Measurements from ENCODE around the gene ITPK1. TPM values are rescaled to one million over a fixed set of nuclear protein-coding genes. Genes with fewer than 3 reads are reported as not detected.

Gene ITPK1
- 7.3 and 9.4 TPM in 2 replicates for total RNA-seq

DNA sequence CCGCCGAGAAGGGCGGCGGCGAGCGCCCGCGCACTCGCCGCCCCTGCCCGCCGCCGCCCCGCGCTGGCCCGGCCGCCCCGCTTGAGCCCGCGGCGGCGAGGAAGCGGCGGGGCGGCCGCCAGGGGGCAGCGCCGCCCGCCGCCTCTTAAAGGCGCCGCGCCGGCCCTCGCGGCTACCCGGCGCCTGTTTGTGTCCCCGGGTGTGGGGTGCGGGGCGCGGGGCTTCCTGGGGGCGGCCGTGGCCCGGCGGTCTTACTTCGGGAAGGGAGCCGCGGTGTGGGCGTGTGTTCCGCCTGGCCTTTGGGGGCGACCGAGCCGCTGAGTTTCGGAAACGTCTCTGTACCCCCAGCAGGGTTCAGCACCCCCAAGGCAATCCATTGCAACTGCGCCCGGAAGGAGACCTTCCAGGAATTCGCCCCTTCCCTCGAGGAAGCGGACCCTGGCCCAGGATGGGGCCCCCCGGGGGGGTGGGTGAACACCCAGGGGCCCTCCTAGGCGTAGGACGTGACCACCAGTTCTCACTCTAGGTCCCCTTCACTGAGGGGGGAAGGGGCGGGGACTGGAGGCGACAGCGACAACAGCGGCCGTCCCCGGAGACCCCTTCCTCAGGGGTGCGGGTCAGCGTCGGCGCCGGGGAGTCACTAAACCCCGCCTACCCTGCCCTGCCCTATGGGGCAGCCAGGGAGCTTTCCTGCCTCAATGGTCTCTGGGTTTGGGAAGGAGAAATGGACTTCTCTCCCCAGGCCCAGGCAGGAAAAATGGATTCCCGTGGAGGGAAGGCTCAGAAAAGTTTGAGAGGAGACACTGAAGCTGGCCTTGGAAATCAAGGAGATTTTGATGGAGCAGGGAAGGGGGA is at the start of gene ITPK1:
Gene ITPK1 (minus strand): TSS at position 105 of the 855 bp plus-strand sequence. CDS start 762 bp downstream, outside the sequence.

DNA sequence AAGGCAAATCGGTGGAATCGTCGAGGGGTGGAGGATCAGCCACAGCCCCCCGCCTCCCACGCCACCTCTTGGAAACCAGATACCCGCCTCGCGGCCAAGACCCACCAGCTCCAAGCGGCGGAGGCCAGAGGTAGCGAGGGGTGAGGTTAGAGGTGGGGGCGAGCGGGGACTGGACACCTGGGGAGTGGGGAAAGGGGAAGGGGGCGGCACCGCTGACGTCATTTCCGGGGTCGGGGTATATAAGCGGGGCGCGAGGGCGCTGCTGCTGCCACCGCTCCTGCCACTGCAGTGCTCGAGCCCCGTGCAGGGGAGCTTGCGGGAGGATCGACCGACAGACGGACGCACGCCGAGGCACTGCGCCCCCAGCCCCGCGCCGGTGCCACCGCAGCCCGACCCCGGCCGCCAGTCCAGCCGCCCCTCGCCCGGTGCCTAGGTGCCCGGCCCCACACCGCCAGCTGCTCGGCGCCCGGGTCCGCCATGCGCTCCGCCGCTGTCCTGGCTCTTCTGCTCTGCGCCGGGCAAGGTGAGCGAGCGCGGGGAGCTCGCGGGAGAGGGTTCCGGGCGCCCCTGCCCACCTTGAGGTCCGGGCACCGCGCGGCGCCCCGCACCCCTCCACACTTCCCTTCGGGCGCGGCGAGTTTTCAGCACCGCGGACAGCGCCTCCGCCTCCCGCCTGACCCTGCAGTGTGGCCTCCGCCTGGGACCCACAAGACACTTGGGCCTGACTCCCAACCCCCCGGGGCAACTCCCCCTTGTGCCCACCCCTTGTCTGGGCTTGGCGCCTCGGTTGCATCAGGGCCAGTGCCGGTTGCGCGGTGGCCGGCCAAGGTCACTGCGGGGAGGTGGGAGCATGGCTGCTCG is 192.6 kb downstream of the ITPK1 start, which contains the start of gene CHGA:
Gene CHGA (plus strand): TSS at position 268 of the 861 bp plus-strand sequence. CDS start 210 bp downstream, at position 478.

Other genes starting within 250 kb of the ITPK1 start
- not detected in 2 replicates for gene CHGA, start 192.8 kb downstream of the ITPK1 start, total RNA-seq
- gene MOAP1, start 69.0 kb upstream of the ITPK1 start, total RNA-seq, result 11.4 and 11.9 TPM in 2 replicates
- gene LYSET, start 69.4 kb upstream of the ITPK1 start, total RNA-seq, result 5.4 and 7.5 TPM in 2 replicates
- gene GON7, start 91.1 kb upstream of the ITPK1 start, total RNA-seq, result 10.5 and 12.4 TPM in 2 replicates
- gene UBR7, start 91.3 kb upstream of the ITPK1 start, total RNA-seq, result 18.1 and 18.2 TPM in 2 replicates
- 18.1 and 24.9 TPM in 2 replicates for gene BTBD7, start 217.1 kb upstream of the ITPK1 start, total RNA-seq
- gene COX8C, start 231.3 kb upstream of the ITPK1 start, total RNA-seq, result not detected in 2 replicates

Data from smooth muscle cell of bladder (primary cell).